ENCODE data around the gene FGD6. TPM values are rescaled to one million over a fixed set of nuclear protein-coding genes. Genes with fewer than 3 reads are reported as not detected.

Gene FGD6
- total RNA-seq, 4 donors from 2014 or later = 25.0 to 37.0 (median 32.1) TPM

GRCh38 chr12:95213928-95214327, 3.3 kb downstream of the FGD6 start:
- Histone ChIP-seq H3K36me3 (no peaks in the 10 kb centered on the region), H3K4me1 (peaks cover 0 to 33% (median 14%) of the 10 kb centered on the region in 4 donors), H3K27ac (peak overlapping the region; percentile 19 to 99 (median 78)), H3K9me3 (no peaks in the 10 kb centered on the region), H3K27me3 (no peaks in the 10 kb centered on the region), H3K4me3 (no peak overlapping the region)
- peak in 1 of 3 donors; percentile 63 for TF ChIP-seq POLR2AphosphoS5 (IDR thresholded peaks at IDR 0.05)
- TF ChIP-seq EP300 (IDR thresholded peaks at IDR 0.05; ENCODE audit: low read depth) = no peak
- in situ Hi-C loops (cut with MboI; ENCODE audit: low pct_ligation_motif_present in 1 of 4, low pct_unique_long_range_greater_than_20kb in 1 of 4, low sequenced_read_pairs in 3 of 4) = no loop called here
- no peak for DNase-seq
- intact Hi-C loops (cut with DNase I; ENCODE audit: low total_unique reads) = loop anchor here (10.0 kb wide), 1 partner anchor 49 kb away; no protein-coding TSS in a partner anchor
- 65 to 86% methylated on average over 1 of the region's 1 CpG for WGBS, 2 donors (ENCODE audit: low coverage in 1 of 2)

GRCh38 chr12:95213119-95213518, 4.1 kb downstream of the FGD6 start:
- Histone ChIP-seq H3K27me3 (no peaks in the 10 kb centered on the region), H3K9me3 (no peaks in the 10 kb centered on the region), H3K4me1 (peaks cover 0 to 31% (median 13%) of the 10 kb centered on the region in 4 donors), H3K36me3 (no peaks in the 10 kb centered on the region), H3K27ac (peak overlapping the region in 1 of 4 donors; percentile 97), H3K4me3 (no peak overlapping the region)
- DNase-seq = no peak
- intact Hi-C loops (cut with DNase I; ENCODE audit: low total_unique reads) (loop anchor here (10.0 kb wide), 1 partner anchor 48 kb away; no protein-coding TSS in a partner anchor), in situ Hi-C loops (cut with MboI; ENCODE audit: low pct_ligation_motif_present in 1 of 4, low pct_unique_long_range_greater_than_20kb in 1 of 4, low sequenced_read_pairs in 3 of 4) (no loop called here)
- no peak for TF ChIP-seq EP300 (IDR thresholded peaks at IDR 0.05; ENCODE audit: low read depth)
- TF ChIP-seq, protein P1, sequence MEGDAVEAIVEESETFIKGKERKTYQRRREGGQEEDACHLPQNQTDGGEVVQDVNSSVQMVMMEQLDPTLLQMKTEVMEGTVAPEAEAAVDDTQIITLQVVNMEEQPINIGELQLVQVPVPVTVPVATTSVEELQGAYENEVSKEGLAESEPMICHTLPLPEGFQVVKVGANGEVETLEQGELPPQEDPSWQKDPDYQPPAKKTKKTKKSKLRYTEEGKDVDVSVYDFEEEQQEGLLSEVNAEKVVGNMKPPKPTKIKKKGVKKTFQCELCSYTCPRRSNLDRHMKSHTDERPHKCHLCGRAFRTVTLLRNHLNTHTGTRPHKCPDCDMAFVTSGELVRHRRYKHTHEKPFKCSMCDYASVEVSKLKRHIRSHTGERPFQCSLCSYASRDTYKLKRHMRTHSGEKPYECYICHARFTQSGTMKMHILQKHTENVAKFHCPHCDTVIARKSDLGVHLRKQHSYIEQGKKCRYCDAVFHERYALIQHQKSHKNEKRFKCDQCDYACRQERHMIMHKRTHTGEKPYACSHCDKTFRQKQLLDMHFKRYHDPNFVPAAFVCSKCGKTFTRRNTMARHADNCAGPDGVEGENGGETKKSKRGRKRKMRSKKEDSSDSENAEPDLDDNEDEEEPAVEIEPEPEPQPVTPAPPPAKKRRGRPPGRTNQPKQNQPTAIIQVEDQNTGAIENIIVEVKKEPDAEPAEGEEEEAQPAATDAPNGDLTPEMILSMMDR (IDR thresholded peaks at IDR 0.05) = no peak
- TF ChIP-seq POLR2A (IDR thresholded peaks at IDR 0.05) = no peak
- TF ChIP-seq POLR2AphosphoS5 (IDR thresholded peaks at IDR 0.05) = no peak
- WGBS, 2 donors (ENCODE audit: low coverage in 1 of 2) = 79 to 89% methylated on average over 4 of the region's 4 CpGs

- H3K9me3 ChIP-seq = no peaks in the 10 kb centered on the region
- WGBS, 2 donors (ENCODE audit: low coverage in 1 of 2) = 67 to 83% methylated on average over 4 of the region's 4 CpGs
- H3K4me1 ChIP-seq = peaks cover 0 to 31% (median 13%) of the 10 kb centered on the region in 4 donors
- TF ChIP-seq POLR2AphosphoS5 (IDR thresholded peaks at IDR 0.05) (no peak), EP300 (IDR thresholded peaks at IDR 0.05; ENCODE audit: low read depth) (no peak), POLR2A (IDR thresholded peaks at IDR 0.05) (no peak)
- TF ChIP-seq, protein P1 (IDR thresholded peaks at IDR 0.05) = no peak
- DNase-seq = no peak
- intact Hi-C loops (cut with DNase I; ENCODE audit: low total_unique reads) = loop anchor here (10.0 kb wide), 1 partner anchor 48 kb away; no protein-coding TSS in a partner anchor
- in situ Hi-C loops (cut with MboI; ENCODE audit: low pct_ligation_motif_present in 1 of 4, low pct_unique_long_range_greater_than_20kb in 1 of 4, low sequenced_read_pairs in 3 of 4) = no loop called here
- no peaks in the 10 kb centered on the region for H3K27me3 ChIP-seq
- H3K4me3 ChIP-seq = no peak overlapping the region
- peak overlapping the region in 1 of 4 donors; percentile 97 for H3K27ac ChIP-seq
- H3K36me3 ChIP-seq = no peaks in the 10 kb centered on the region
Observed at GRCh38 chr12:95212586-95212985, 4.7 kb downstream of the FGD6 start.

- in situ Hi-C loops (cut with MboI; ENCODE audit: low pct_ligation_motif_present in 1 of 4, low pct_unique_long_range_greater_than_20kb in 1 of 4, low sequenced_read_pairs in 3 of 4) = no loop called here
- peaks cover 11 to 43% (median 23%) of the 10 kb centered on the region in 4 donors for H3K4me1 ChIP-seq
- TF ChIP-seq, protein P1 (IDR thresholded peaks at IDR 0.05) = no peak
- TF ChIP-seq POLR2A (IDR thresholded peaks at IDR 0.05) (no peak), EP300 (IDR thresholded peaks at IDR 0.05; ENCODE audit: low read depth) (no peak), POLR2AphosphoS5 (IDR thresholded peaks at IDR 0.05) (no peak)
- intact Hi-C loops (cut with DNase I; ENCODE audit: low total_unique reads) = no loop called here
- H3K36me3 ChIP-seq = no peaks in the 10 kb centered on the region
- no peak for DNase-seq
- no peak overlapping the region for H3K4me3 ChIP-seq
- no peaks in the 10 kb centered on the region for H3K27me3 ChIP-seq
- H3K27ac ChIP-seq = no peak overlapping the region
- 73 to 89% methylated on average over 6 to 7 of the region's 7 CpGs for WGBS, 2 donors (ENCODE audit: low coverage in 1 of 2)
- H3K9me3 ChIP-seq = no peaks in the 10 kb centered on the region
Observed at GRCh38 chr12:95208678-95209077, 8.6 kb downstream of the FGD6 start.

- Histone ChIP-seq H3K27ac (no peak overlapping the region), H3K36me3 (no peaks in the 10 kb centered on the region), H3K4me1 (peaks cover 17 to 47% (median 32%) of the 10 kb centered on the region in 4 donors), H3K9me3 (no peaks in the 10 kb centered on the region), H3K27me3 (no peaks in the 10 kb centered on the region), H3K4me3 (no peak overlapping the region)
- no peak for TF ChIP-seq POLR2A (IDR thresholded peaks at IDR 0.05)
- TF ChIP-seq POLR2AphosphoS5 (IDR thresholded peaks at IDR 0.05) = no peak
- TF ChIP-seq, protein P1 (IDR thresholded peaks at IDR 0.05) = no peak
- no peak for TF ChIP-seq EP300 (IDR thresholded peaks at IDR 0.05; ENCODE audit: low read depth)
- intact Hi-C loops (cut with DNase I; ENCODE audit: low total_unique reads) (no loop called here), in situ Hi-C loops (cut with MboI; ENCODE audit: low pct_ligation_motif_present in 1 of 4, low pct_unique_long_range_greater_than_20kb in 1 of 4, low sequenced_read_pairs in 3 of 4) (no loop called here)
- 95 to 96% methylated on average over 2 of the region's 2 CpGs for WGBS, 2 donors (ENCODE audit: low coverage in 1 of 2)
- DNase-seq = no peak
Observed at GRCh38 chr12:95207407-95207806, 9.9 kb downstream of the FGD6 start.

Data from transverse colon (tissue), 4 donors.